OCI-LY7 (cell line): ENCODE data around the gene PFKFB3.

ENCODE experiments used
- EZH2phosphoT487 ChIP-seq: fragments of 200-600 bp; sonication (generic); IDR thresholded peaks from 2 replicates; pipeline ENCODE4 v1.6.1; 2018; ENCODE audit warnings: low read depth, borderline replicate concordance, mild to moderate bottlenecking, mixed run types, antibody characterized with exemption, low read length, moderate library complexity, mixed read lengths
- TF ChIP-seq, protein P1 (sequence below): fragments of 200-600 bp; sonication (generic); conservative IDR thresholded peaks from 2 replicates; pipeline ENCODE4 v1.5.1; 2014; ENCODE audit warnings: mild to moderate bottlenecking, antibody characterized with exemption, low read length, moderate library complexity, mixed read lengths

- TF ChIP-seq, protein P1, sequence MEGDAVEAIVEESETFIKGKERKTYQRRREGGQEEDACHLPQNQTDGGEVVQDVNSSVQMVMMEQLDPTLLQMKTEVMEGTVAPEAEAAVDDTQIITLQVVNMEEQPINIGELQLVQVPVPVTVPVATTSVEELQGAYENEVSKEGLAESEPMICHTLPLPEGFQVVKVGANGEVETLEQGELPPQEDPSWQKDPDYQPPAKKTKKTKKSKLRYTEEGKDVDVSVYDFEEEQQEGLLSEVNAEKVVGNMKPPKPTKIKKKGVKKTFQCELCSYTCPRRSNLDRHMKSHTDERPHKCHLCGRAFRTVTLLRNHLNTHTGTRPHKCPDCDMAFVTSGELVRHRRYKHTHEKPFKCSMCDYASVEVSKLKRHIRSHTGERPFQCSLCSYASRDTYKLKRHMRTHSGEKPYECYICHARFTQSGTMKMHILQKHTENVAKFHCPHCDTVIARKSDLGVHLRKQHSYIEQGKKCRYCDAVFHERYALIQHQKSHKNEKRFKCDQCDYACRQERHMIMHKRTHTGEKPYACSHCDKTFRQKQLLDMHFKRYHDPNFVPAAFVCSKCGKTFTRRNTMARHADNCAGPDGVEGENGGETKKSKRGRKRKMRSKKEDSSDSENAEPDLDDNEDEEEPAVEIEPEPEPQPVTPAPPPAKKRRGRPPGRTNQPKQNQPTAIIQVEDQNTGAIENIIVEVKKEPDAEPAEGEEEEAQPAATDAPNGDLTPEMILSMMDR = no peak
- no peak for TF ChIP-seq EZH2phosphoT487
Observed at GRCh38 chr10:6208799-6209235, 6.1 kb downstream of the PFKFB3 start.
